ENCODE data around the gene RASA3. TPM values are rescaled to one million over a fixed set of nuclear protein-coding genes. Genes with fewer than 3 reads are reported as not detected.
"Not testable (repeated sequence)": the region's sequence is repeated elsewhere in the genome, so short reads cannot be mapped to it uniquely, and the experiment has no call there.

The RASA3 gene
- polyA plus RNA-seq, 1 donor: 19.6 TPM

- no peak for DNase-seq (ENCODE audit: low read depth)
These were observed 142.0 kb downstream of the RASA3 start for GRCh38 chr13:113990321-113990837.

- no peak for DNase-seq (ENCODE audit: low read depth)
These were observed 142.7 kb downstream of the RASA3 start for GRCh38 chr13:113989585-113990300.

- not testable (repeated sequence) for DNase-seq (ENCODE audit: low read depth)
These were observed 143.6 kb downstream of the RASA3 start for GRCh38 chr13:113988859-113989258.

GRCh38 chr13:113982296-113982661, 150.1 kb downstream of the RASA3 start:
- DNase-seq (ENCODE audit: low read depth): no peak

- no peak for DNase-seq (ENCODE audit: low read depth)
These were observed 150.7 kb downstream of the RASA3 start for GRCh38 chr13:113981611-113982295.

GRCh38 chr13:113981194-113981605, 151.2 kb downstream of the RASA3 start:
- DNase-seq (ENCODE audit: low read depth): no peak

GRCh38 chr13:113980489-113981064, 151.8 kb downstream of the RASA3 start:
- no peak for DNase-seq (ENCODE audit: low read depth)

GRCh38 chr13:113979791-113980471, 152.5 kb downstream of the RASA3 start:
- DNase-seq (ENCODE audit: low read depth): no peak

GRCh38 chr13:113978741-113979481, 153.5 kb downstream of the RASA3 start:
- no peak for DNase-seq (ENCODE audit: low read depth)

- no peak for DNase-seq (ENCODE audit: low read depth)
These were observed 154.4 kb downstream of the RASA3 start for GRCh38 chr13:113977976-113978375.

- no peak for DNase-seq (ENCODE audit: low read depth)
These were observed 155.4 kb downstream of the RASA3 start for GRCh38 chr13:113976711-113977684.

GRCh38 chr13:113975416-113975815, 157.0 kb downstream of the RASA3 start:
- DNase-seq (ENCODE audit: low read depth): no peak

- no peak for DNase-seq (ENCODE audit: low read depth)
These were observed 157.8 kb downstream of the RASA3 start for GRCh38 chr13:113974304-113975281.

GRCh38 chr13:113973218-113974164, 158.9 kb downstream of the RASA3 start, which contains the start of gene C13orf46:
TSS of gene C13orf46 (minus strand) at chr13:113974076. CDS start at chr13:113973997, 79 bp downstream.
- no peak for DNase-seq (ENCODE audit: low read depth)

- no peak for DNase-seq (ENCODE audit: low read depth)
These were observed 159.8 kb downstream of the RASA3 start for GRCh38 chr13:113972451-113973217.

- no peak for DNase-seq (ENCODE audit: low read depth)
These were observed 160.8 kb downstream of the RASA3 start for GRCh38 chr13:113971471-113972231.

Measured in forelimb muscle (tissue), 1 donor.